ES-I3 (cell line): ENCODE data around the gene SLC18A3.

Experiments
- H3K36me3 ChIP-seq: 2 replicates; pipeline ENCODE4 v1.6.1; 2013; ENCODE audit warnings: mild to moderate bottlenecking, low read length, control low read depth, moderate library complexity; ENCODE audit not compliant: insufficient read depth
- H3K4me1 ChIP-seq: 2 replicates; pipeline ENCODE4 v1.6.1; 2013; ENCODE audit warnings: mild to moderate bottlenecking, control low read depth, low read length; ENCODE audit not compliant: insufficient read depth
- H3K9ac ChIP-seq: 2 replicates; pipeline ENCODE4 v1.6.1; 2013; ENCODE audit warnings: low read depth, mild to moderate bottlenecking, low read length, moderate library complexity
- H3K9me3 ChIP-seq: 2 replicates; pipeline ENCODE4 v1.6.1; 2013; ENCODE audit warnings: mild to moderate bottlenecking, low read length, moderate library complexity; ENCODE audit not compliant: control insufficient read depth, insufficient read depth

SLC18A3 gene

DNA sequence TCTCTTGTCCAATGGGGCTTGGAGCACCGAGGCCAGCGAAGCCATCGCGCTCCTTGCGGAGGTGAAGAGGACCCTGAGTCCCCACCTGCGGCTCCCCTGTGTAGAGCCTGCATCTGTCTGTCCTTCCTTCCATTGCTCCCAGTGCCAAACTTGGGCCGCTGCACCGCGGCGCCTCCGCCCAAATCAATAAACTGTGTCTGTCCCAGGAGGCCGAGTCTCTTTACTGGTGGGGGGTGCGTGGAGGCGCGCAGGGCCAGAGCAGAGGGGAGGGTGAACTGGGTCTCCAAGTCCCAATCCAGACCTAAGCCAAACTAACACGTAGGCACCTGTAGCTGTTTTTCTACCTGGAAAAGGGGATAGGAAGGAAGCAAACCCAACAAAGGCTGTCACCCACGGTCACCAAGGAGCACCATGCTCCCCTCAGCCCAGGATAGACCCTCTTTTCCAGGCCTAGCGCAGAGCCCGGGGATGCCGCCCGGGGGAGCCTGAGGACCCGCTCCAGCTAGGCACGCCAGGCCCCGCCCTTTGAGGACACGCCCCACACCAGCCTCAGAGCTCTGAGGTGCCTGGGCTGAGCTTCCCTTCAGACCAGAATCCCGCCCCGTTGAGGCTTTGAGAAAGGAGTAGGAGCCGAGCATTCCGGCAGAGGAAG, 2.5 kb downstream of the SLC18A3 start:
- no peak overlapping the region for H3K9ac ChIP-seq
- H3K4me1 ChIP-seq: no peaks in the 10 kb centered on the region; the same call in 1 of the 2 replicates
- H3K9me3 ChIP-seq: no peaks in the 10 kb centered on the region
- no peaks in the 10 kb centered on the region for H3K36me3 ChIP-seq

DNA sequence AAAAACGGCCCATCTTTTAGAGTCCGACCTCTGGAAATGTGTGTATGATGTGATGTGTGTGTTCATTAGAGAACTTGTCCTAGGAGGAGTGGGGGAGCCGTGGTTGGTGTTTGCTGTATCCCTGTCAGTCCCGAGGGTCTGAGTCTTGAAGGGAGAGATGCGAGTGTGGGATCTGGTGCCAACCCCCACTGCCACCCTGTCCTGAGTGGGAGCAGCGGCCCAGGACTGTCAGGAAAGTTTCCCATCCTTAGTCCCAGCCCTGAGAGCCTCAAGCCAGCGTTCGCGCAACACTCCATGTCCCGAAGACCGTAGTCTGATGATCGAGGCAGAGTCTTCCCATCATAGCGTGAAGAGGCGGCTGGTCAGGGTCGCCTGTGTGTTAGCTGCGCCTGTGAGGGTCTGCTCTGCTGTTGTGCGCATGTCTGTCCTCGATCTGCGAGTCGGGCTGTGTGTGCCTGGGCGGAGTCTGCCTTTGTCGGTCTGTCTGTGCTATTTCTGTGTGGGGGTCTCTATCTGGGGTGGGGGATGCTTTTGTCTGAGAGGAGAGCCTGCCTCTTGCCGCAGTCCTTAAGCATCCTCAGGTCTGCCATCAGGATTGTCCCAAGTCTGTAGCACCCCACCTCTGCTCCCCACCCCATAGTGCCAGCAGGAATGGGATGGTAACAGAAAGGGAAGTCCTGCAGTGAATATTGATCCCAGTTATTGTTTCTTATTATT, 3.2 kb downstream of the SLC18A3 start:
- Histone ChIP-seq H3K9me3 (no peaks in the 10 kb centered on the region), H3K4me1 (no peaks in the 10 kb centered on the region; the same call in 1 of the 2 replicates), H3K36me3 (no peaks in the 10 kb centered on the region), H3K9ac (peak overlapping the region; percentile 22; the same call in 1 of the 2 replicates)

DNA sequence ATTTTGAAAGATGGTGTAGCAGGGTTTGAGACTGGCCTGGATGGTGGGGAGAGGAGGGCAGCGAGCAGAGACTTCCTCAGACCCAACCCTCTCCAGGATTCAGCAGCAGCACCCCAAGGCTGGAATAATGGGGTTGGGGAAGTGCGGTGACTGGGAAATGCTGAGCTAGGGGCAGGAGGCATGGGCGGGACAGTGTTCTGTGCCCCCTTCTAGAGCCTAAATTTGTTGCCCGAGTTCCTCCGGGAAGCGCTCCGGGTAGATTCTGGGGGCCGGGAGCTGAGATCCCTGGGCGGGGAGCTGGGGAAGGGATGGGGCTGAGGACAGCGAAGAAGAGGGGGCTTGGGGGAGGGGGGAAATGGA, 3.8 kb downstream of the SLC18A3 start, which contains the start of gene CHAT:
TSS of gene CHAT (plus strand) at position 156 of the 360 bp plus-strand sequence. CDS start at position 309, 153 bp downstream.
- Histone ChIP-seq H3K9ac (peak within 1 kb of the TSS; percentile 22; the same call in 1 of the 2 replicates), H3K36me3 (no peaks in the 10 kb centered on the region), H3K9me3 (no peaks in the 10 kb centered on the region), H3K4me1 (no peaks in the 10 kb centered on the region; the same call in 1 of the 2 replicates)

- Histone ChIP-seq H3K4me1 (no peaks in the 10 kb centered on the region; the same call in 1 of the 2 replicates), H3K9me3 (no peaks in the 10 kb centered on the region), H3K9ac (no peak overlapping the region), H3K36me3 (no peaks in the 10 kb centered on the region)
Observed at GRCh38 chr10:49614242-49615198, 4.4 kb downstream of the SLC18A3 start.

GRCh38 chr10:49615213-49615612, 5.1 kb downstream of the SLC18A3 start:
- no peaks in the 10 kb centered on the region for H3K9me3 ChIP-seq
- no peaks in the 10 kb centered on the region; the same call in 1 of the 2 replicates for H3K4me1 ChIP-seq
- H3K36me3 ChIP-seq: no peaks in the 10 kb centered on the region

DNA sequence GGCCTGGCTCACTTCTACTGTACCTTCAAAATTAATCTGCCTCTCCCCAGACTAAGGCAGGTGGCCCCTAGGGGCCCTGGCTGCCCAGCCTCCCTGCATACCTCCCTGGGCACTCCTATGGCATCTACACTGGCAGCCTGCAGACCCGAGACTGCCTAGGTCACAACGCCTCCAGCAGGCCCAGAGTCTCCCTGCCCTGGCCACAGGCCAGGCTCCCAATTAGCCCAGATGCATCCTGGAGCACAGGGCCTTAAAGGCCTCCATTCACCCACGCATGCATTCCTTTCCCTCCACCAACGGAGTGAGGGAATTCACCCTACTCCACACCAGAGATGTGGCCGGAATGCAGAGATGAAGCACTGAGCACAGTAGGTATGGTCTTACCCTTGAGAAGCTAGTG, 5.6 kb downstream of the SLC18A3 start:
- H3K9me3 ChIP-seq: no peaks in the 10 kb centered on the region
- no peaks in the 10 kb centered on the region for H3K36me3 ChIP-seq
- H3K9ac ChIP-seq: no peak overlapping the region
- no peaks in the 10 kb centered on the region; the same call in 1 of the 2 replicates for H3K4me1 ChIP-seq

More at GRCh38 chr10:49615213-49615612, 5.1 kb downstream of the SLC18A3 start:
- no peak overlapping the region for H3K9ac ChIP-seq

GRCh38 chr10:49616421-49617101, 6.5 kb downstream of the SLC18A3 start:
- no peaks in the 10 kb centered on the region for H3K9me3 ChIP-seq
- no peaks in the 10 kb centered on the region for H3K4me1 ChIP-seq
- no peak overlapping the region for H3K9ac ChIP-seq
- no peaks in the 10 kb centered on the region for H3K36me3 ChIP-seq

- Histone ChIP-seq H3K9me3 (no peaks in the 10 kb centered on the region), H3K9ac (no peak overlapping the region), H3K36me3 (no peaks in the 10 kb centered on the region), H3K4me1 (no peaks in the 10 kb centered on the region)
Observed at GRCh38 chr10:49617121-49618020, 7.3 kb downstream of the SLC18A3 start.

GRCh38 chr10:49618821-49619220, 8.7 kb downstream of the SLC18A3 start:
- Histone ChIP-seq H3K4me1 (0 out of 2 replicates have a peak, but pooled peaks cover 2% of the 10 kb centered on the region), H3K36me3 (no peaks in the 10 kb centered on the region), H3K9ac (no peak overlapping the region), H3K9me3 (no peaks in the 10 kb centered on the region)

- H3K4me1 ChIP-seq: 0 out of 2 replicates have a peak, but pooled peaks cover 2% of the 10 kb centered on the region
- H3K9me3 ChIP-seq: no peaks in the 10 kb centered on the region
- H3K36me3 ChIP-seq: no peaks in the 10 kb centered on the region
- H3K9ac ChIP-seq: no peak overlapping the region
Observed at GRCh38 chr10:49619613-49620012, 9.5 kb downstream of the SLC18A3 start.

DNA sequence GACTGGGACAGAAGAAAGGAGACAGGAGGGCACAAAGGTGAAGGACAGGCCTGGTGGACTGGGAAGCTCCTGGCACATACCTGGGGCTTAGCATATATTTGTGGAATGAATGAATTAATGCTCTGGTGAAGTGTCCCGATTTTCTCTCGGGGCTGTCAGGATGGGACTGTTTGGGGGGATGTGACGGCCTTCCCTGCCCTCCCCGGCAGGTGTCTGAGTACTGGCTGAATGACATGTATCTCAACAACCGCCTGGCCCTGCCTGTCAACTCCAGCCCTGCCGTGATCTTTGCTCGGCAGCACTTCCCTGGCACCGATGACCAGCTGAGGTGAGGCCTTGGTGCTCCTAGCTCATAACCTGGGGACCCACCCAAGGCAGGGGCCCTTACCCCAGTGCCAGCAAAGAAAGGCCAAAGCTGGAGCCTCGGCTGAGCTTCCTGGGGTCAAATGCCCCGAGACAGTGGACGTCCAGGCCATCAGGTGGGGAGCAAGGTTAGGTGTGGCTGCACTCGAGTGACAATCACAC, 10.2 kb downstream of the SLC18A3 start:
- H3K36me3 ChIP-seq: no peaks in the 10 kb centered on the region
- 0 out of 2 replicates have a peak, but pooled peaks cover 2% of the 10 kb centered on the region for H3K4me1 ChIP-seq
- H3K9ac ChIP-seq: no peak overlapping the region
- H3K9me3 ChIP-seq: no peaks in the 10 kb centered on the region

DNA sequence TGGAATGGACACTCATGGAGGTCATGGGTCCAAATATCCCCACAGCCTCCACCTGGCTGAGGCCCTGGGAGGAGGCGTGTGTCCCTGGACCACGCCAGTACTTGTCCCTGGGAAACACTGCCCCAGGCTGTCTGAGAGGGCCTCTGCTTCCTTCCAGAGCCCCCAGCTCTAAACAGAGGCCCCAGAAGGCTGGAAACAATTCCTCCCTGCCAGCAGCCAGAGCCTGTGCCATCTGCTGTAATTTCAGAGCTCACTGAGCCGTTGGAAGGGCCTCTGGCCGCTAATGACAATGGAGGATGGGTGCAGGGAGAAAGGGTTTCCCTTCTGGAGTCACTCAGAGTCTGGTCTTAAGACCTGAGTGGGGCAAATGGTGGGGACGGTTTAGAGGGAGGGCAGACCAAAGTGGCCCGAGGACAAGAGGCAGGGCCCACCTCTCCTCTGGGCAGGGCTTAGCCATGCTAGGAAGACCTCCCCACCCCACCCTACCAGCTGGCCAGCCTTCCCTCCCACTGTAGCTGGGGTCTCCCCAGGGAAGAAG, 10.8 kb downstream of the SLC18A3 start:
- 0 out of 2 replicates have a peak, but pooled peaks cover 2% of the 10 kb centered on the region for H3K4me1 ChIP-seq

More for the DNA sequence above, 10.8 kb downstream of the SLC18A3 start:
- no peaks in the 10 kb centered on the region for H3K9me3 ChIP-seq
- no peak overlapping the region for H3K9ac ChIP-seq
- H3K36me3 ChIP-seq: no peaks in the 10 kb centered on the region
